ENCODE results near the gene TCF4.

TCF4 gene

GRCh38 chr18:55627007-55627406, 39.0 kb upstream of the TCF4 start (continued):
- no peak for TF ChIP-seq ZNF654 (tag by site-specific recombination; IDR thresholded peaks at IDR 0.05; ENCODE audit: low read depth)

DNA sequence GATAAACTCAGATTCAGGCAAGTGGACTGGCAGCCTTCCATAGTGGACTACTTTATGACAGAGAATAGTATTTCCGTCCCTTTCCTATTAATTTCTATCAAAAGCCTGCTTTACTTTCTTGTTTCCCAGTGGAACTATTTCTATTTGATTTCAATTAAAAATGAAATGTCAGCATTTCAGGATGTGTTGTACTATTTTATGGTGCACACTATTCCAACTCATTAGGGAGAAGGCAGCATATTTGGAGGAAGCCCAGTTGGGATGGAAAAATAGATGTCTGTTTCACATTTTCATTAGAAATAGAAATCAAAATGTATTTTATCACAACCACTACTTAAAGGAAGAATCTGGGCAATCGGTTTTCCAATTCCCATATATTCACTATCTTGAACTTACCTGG, 37.9 kb upstream of the TCF4 start:
- no peak overlapping the region for H3K4me3 ChIP-seq (ENCODE audit: low read depth, low read length)
- no peaks in the 10 kb centered on the region for H3K9me3 ChIP-seq (ENCODE audit: control insufficient read depth, insufficient read depth, low read depth, low read length)
- TF ChIP-seq BCL11B (tag by site-specific recombination; IDR thresholded peaks at IDR 0.05; ENCODE audit: low read depth) (no peak), ZNF626 (tag by site-specific recombination; IDR thresholded peaks at IDR 0.05) (no peak), ZNF571 (tag by site-specific recombination; IDR thresholded peaks at IDR 0.05) (no peak), ZNF19 (tag by site-specific recombination; IDR thresholded peaks at IDR 0.05; ENCODE audit: low read depth) (no peak), ZNF155 (tag by site-specific recombination; IDR thresholded peaks at IDR 0.05) (no peak), ZNF214 (tag by site-specific recombination; IDR thresholded peaks at IDR 0.05; ENCODE audit: borderline replicate concordance) (no peak), ZNF677 (tag by site-specific recombination; IDR thresholded peaks at IDR 0.05) (no peak), ZNF175 (tag by site-specific recombination; IDR thresholded peaks at IDR 0.05) (no peak), ZNF623 (tag by site-specific recombination; IDR thresholded peaks at IDR 0.05) (no peak), HOXD13 (CRISPR knock-in tag; IDR thresholded peaks at IDR 0.05; ENCODE audit: borderline replicate concordance) (no peak), ZNF366 (tag by site-specific recombination; conservative IDR thresholded peaks at IDR 0.05) (no peak), ZNF202 (tag by site-specific recombination; IDR thresholded peaks at IDR 0.05; ENCODE audit: borderline replicate concordance) (no peak), ZNF292 (tag by site-specific recombination; IDR thresholded peaks at IDR 0.05; ENCODE audit: borderline replicate concordance, low read depth) (no peak), ZNF140 (tag by site-specific recombination; IDR thresholded peaks at IDR 0.05) (no peak), ZNF157 (tag by site-specific recombination; IDR thresholded peaks at IDR 0.05) (no peak), ZNF513 (tag by site-specific recombination; IDR thresholded peaks at IDR 0.05) (no peak), ZNF341 (tag by site-specific recombination; IDR thresholded peaks at IDR 0.05; ENCODE audit: low read depth) (no peak), ZNF670 (tag by site-specific recombination; IDR thresholded peaks at IDR 0.05; ENCODE audit: low read depth) (no peak), ZFP3 (tag by site-specific recombination; IDR thresholded peaks at IDR 0.05; ENCODE audit: low read depth) (no peak), ZNF302 (tag by site-specific recombination; IDR thresholded peaks at IDR 0.05; ENCODE audit: low read depth) (no peak)
- no peaks in the 10 kb centered on the region for H3K4me1 ChIP-seq (ENCODE audit: control insufficient read depth, insufficient read depth, low read length)
- CTCF ChIA-PET, result no interaction called here
- POLR2A ChIA-PET, result no interaction called here
- H3K27ac ChIP-seq (ENCODE audit: extremely low read depth, low read depth, low read length), result no peak overlapping the region
- H3K36me3 ChIP-seq (ENCODE audit: control insufficient read depth in 2 of 2, insufficient read depth in 1 of 2, low read length in 2 of 2), result no peaks in the 10 kb centered on the region

DNA sequence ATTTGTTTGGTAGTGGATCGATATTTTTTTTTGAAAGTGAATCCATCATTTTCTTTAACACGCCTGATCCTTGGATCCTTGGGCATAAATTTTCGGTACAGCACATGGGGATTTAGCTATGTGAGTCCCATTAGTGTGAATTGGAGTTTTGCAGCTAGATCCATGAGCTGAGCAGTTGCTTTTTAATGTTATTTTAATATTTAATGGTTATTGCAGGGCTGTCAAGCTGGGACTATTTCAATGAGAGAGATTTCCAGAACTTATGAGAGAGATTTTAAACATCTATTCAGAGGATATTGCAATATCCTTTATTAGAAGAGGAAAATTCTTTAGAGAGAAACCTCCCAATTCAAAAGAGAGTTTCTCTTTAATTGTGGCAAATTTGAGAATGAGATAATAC, 35.6 kb upstream of the TCF4 start:
- CTCF ChIA-PET, result no interaction called here
- Histone ChIP-seq H3K36me3 (ENCODE audit: control insufficient read depth in 2 of 2, insufficient read depth in 1 of 2, low read length in 2 of 2) (no peaks in the 10 kb centered on the region), H3K27ac (ENCODE audit: extremely low read depth, low read depth, low read length) (no peak overlapping the region), H3K9me3 (ENCODE audit: control insufficient read depth, insufficient read depth, low read depth, low read length) (no peaks in the 10 kb centered on the region), H3K4me3 (ENCODE audit: low read depth, low read length) (no peak overlapping the region), H3K4me1 (ENCODE audit: control insufficient read depth, insufficient read depth, low read length) (no peaks in the 10 kb centered on the region)
- POLR2A ChIA-PET, result no interaction called here
- TF ChIP-seq ZNF221 (tag by site-specific recombination; IDR thresholded peaks at IDR 0.05; ENCODE audit: borderline replicate concordance) (no peak), CTCF (tag by site-specific recombination; IDR thresholded peaks at IDR 0.05) (no peak), ZNF2 (tag by site-specific recombination; IDR thresholded peaks at IDR 0.05) (no peak), ZNF132 (tag by site-specific recombination; IDR thresholded peaks at IDR 0.05; ENCODE audit: borderline replicate concordance) (no peak), ZNF660 (tag by site-specific recombination; IDR thresholded peaks at IDR 0.05) (no peak), ZNF155 (tag by site-specific recombination; IDR thresholded peaks at IDR 0.05) (no peak), ZNF239 (tag by site-specific recombination; IDR thresholded peaks at IDR 0.05) (no peak), ZNF571 (tag by site-specific recombination; IDR thresholded peaks at IDR 0.05) (no peak), ZNF514 (tag by site-specific recombination; IDR thresholded peaks at IDR 0.05) (no peak), ZNF629 (tag by site-specific recombination; IDR thresholded peaks at IDR 0.05) (no peak)
